GM18907 (cell line): ENCODE results near the gene RACK1.
A peak's percentile ranks its signal among the peaks of the same experiment; 100 is the strongest.

Experiments used
- ATAC-seq: cut with Tn5 transposase; IDR thresholded peaks from one replicate; pipeline ENCODE4 v1.9.1; 2021; ENCODE audit warnings: mild to moderate bottlenecking, moderate library complexity; ENCODE audit not compliant: unreplicated experiment

RACK1 gene

GRCh38 chr5:181199881-181200638 is 43.6 kb downstream of the RACK1 start:
- no peak for ATAC-seq

- peak; percentile 59 for ATAC-seq
These were observed 44.7 kb downstream of the RACK1 start for GRCh38 chr5:181198905-181199519.

- no peak for ATAC-seq
These were observed 45.5 kb downstream of the RACK1 start for GRCh38 chr5:181198106-181198685.

- no peak for ATAC-seq
These were observed 46.3 kb downstream of the RACK1 start for GRCh38 chr5:181197326-181197951.

- ATAC-seq: no peak
These were observed 48.4 kb downstream of the RACK1 start for GRCh38 chr5:181195249-181195761.

- no peak for ATAC-seq
These were observed 49.0 kb downstream of the RACK1 start for GRCh38 chr5:181194489-181195248.

- no peak for ATAC-seq
These were observed 50.0 kb downstream of the RACK1 start for GRCh38 chr5:181193656-181194055.

GRCh38 chr5:181192337-181193046 is 51.2 kb downstream of the RACK1 start:
- ATAC-seq: no peak

GRCh38 chr5:181191526-181192336 is 52.0 kb downstream of the RACK1 start:
- ATAC-seq: peak; percentile 56

GRCh38 chr5:181190711-181191525 is 52.8 kb downstream of the RACK1 start:
- peak; percentile 14 for ATAC-seq

GRCh38 chr5:181189962-181190710 is 53.6 kb downstream of the RACK1 start:
- no peak for ATAC-seq

GRCh38 chr5:181189363-181189961 is 54.2 kb downstream of the RACK1 start:
- ATAC-seq: no peak

GRCh38 chr5:181188700-181189362 is 54.9 kb downstream of the RACK1 start:
- ATAC-seq: no peak

GRCh38 chr5:181187500-181188213 is 56.0 kb downstream of the RACK1 start:
- ATAC-seq: no peak

GRCh38 chr5:181186986-181187499 is 56.7 kb downstream of the RACK1 start:
- ATAC-seq: no peak
